Stomach (tissue), 4 donors: ENCODE measurements around the gene TRIM3.

ENCODE experiments used
- EP300 ChIP-seq: sonication (generic); formaldehyde crosslinking; IDR thresholded peaks from one replicate; pipeline ENCODE4 v1.6.1; 2017; ENCODE audit warnings: antibody characterized with exemption
- TF ChIP-seq, protein P1 (sequence below), 7 experiments: fragments of 450-650 bp in 4 of 7; fragments of 200-600 bp in 3 of 7; sonication (generic) in 3 of 7; IDR thresholded peaks; one replicate each; pipeline ENCODE4 v1.5.1; 2016 to 2019; ENCODE audit warnings: antibody characterized with exemption in 7 of 7, control low read depth in 2 of 7, mild to moderate bottlenecking in 1 of 7

DNA sequence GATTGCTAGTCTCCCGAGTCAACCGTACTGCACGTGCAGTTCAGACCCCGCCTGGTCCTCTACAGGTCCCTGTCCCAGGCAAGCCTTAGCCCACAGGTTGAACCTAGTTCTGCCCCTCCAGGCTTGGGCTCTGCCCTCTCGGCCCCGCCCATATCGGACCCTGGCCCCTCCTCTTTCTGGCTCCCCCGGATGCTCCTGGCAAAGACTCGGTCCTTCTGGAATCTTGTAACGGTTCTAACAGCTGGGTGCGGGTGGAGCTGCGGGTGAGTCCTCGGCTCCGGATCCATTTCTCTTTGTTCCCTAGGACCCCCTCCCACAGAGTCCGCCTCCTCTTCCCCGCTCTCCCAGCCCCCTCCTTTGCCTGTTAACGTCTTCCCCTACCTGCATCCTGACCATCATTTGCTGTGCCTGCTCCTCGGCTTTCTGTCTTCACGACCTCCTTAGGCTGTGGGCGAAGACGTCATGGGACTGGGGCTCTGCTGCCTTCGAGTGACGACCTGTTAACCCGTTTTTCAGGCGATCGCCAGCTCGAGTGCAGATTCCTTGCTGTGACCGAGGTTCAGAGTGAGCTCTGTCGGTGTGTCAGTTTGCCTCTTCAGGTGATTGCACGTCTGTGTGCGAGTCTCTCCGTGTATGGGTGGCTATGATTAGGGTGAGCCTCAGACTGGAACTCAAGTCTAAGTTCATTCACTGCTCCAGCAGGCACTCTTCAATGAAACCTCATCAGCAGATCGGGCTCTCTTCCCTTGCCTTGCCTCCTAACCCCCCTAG is 23.5 kb upstream of the TRIM3 start, which contains the start of gene DNHD1:
- TF ChIP-seq, protein P1, sequence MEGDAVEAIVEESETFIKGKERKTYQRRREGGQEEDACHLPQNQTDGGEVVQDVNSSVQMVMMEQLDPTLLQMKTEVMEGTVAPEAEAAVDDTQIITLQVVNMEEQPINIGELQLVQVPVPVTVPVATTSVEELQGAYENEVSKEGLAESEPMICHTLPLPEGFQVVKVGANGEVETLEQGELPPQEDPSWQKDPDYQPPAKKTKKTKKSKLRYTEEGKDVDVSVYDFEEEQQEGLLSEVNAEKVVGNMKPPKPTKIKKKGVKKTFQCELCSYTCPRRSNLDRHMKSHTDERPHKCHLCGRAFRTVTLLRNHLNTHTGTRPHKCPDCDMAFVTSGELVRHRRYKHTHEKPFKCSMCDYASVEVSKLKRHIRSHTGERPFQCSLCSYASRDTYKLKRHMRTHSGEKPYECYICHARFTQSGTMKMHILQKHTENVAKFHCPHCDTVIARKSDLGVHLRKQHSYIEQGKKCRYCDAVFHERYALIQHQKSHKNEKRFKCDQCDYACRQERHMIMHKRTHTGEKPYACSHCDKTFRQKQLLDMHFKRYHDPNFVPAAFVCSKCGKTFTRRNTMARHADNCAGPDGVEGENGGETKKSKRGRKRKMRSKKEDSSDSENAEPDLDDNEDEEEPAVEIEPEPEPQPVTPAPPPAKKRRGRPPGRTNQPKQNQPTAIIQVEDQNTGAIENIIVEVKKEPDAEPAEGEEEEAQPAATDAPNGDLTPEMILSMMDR (IDR thresholded peaks at IDR 0.05): no peak
- no peak for TF ChIP-seq EP300
